ENCODE results near the gene RAD51B.

- TF ChIP-seq CTCF (IDR thresholded peaks at IDR 0.05) (no peak), POLR2A (IDR thresholded peaks at IDR 0.05) (no peak), EP300 (IDR thresholded peaks at IDR 0.05) (no peak)
Measured at GRCh38 chr14:68146818-68147217, 327.2 kb downstream of the RAD51B start.

Data from ovary (tissue), 3 donors.